SK-N-MC (cell line): ENCODE measurements around the gene RBKS.

Experiments
- EZH2 ChIP-seq: fragments of 200-600 bp; sonication (generic); IDR thresholded peaks from one replicate; pipeline ENCODE4 v1.6.1; 2017; ENCODE audit warnings: antibody characterized with exemption
- FOXP2 ChIP-seq: optimal IDR thresholded peaks from 2 replicates; pipeline ENCODE3; 2011; ENCODE audit warnings: mild to moderate bottlenecking, moderate library complexity; ENCODE audit not compliant: insufficient read depth; ENCODE audit errors: extremely low read length, control extremely low read depth
- POLR2AphosphoS5 ChIP-seq: IDR thresholded peaks from 2 replicates; pipeline ENCODE4 v1.6.1; 2012; ENCODE audit warnings: mild to moderate bottlenecking, low read depth, low read length, borderline replicate concordance

DNA sequence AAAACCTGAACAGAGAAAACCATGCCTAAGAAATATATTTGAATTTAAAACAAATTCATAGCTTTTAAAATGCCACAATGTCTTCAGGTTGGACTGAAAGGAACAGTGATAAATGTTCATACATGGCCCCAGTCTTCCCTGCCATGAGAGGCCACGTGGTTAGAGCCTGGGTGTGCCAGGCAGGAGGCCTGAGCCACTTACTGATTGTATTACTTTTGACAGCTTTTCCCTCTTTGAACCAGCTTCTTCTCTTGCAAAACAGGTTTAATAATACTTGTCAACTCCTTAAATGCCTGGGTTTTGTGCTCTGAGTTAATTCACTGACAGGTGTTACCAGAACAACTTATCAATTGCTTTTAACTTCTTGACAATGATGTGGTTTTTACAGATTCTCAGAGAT, 27.0 kb downstream of the RBKS start:
- TF ChIP-seq POLR2AphosphoS5 (no peak), EZH2 (no peak), FOXP2 (no peak)
